Endothelial cell of umbilical vein (primary cell): ENCODE data around the gene C10orf105. TPM values are rescaled to one million over a fixed set of nuclear protein-coding genes. Genes with fewer than 3 reads are reported as not detected.

Experiments
- BruUV-seq: library from RNA; stranded (reverse); fragments of 400-500 nt; replicated peaks from 2 replicates; lab custom pipeline; 2021; lab: Mats Ljungman, UMichigan
- CTCF ChIA-PET: fragments of 300-600, 350-600 bp; sonication (Branson Sonifier 250); formaldehyde crosslinking; loops from one replicate; lab custom pipeline; 2021; ENCODE audit warnings: antibody characterized with exemption, inconsistent platforms; lab: Charles Lee
- POLR2A ChIA-PET: fragments of 300-600, 350-600 bp; sonication (Branson Sonifier 250); formaldehyde crosslinking; loops from one replicate; lab custom pipeline; 2021; ENCODE audit warnings: antibody characterized with exemption, inconsistent platforms; lab: Charles Lee
- DNase-seq: peaks from one replicate; pipeline ENCODE4 v3.0.0-alpha.2; 2011; ENCODE audit warnings: low read depth, low spot score
- FAIRE-seq: peaks from 2 replicates; lab custom pipeline; 2011; peaks lifted over from hg19 to GRCh38; lab: Jason Lieb, UNC
- H2AFZ ChIP-seq: 2 replicates; pipeline ENCODE4 v1.6.0; 2012; ENCODE audit warnings: low read depth, low read length, control low read depth, inconsistent platforms
- H3K27ac ChIP-seq: 2 replicates; pipeline ENCODE4 v1.5.1; 2011; ENCODE audit warnings: low read depth, mild to moderate bottlenecking, control low read depth, low read length, moderate library complexity; ENCODE audit not compliant: insufficient read depth
- H3K27me3 ChIP-seq, 2 experiments: 2 replicates each; pipeline versions ENCODE4 v1.6.0 to v1.6.1; 2011; ENCODE audit warnings: low read length in 2 of 2, mixed read lengths in 1 of 2; ENCODE audit not compliant: control insufficient read depth in 2 of 2, insufficient read depth in 2 of 2
- H3K36me3 ChIP-seq, 2 experiments: 2 replicates in 1 of 2; 3 replicates in 1 of 2; pipeline ENCODE4 v1.5.1; 2011; ENCODE audit warnings: low read length in 2 of 2, mild to moderate bottlenecking in 1 of 2, moderate library complexity in 1 of 2; ENCODE audit not compliant: control insufficient read depth in 2 of 2, insufficient read depth in 2 of 2; ENCODE audit errors: extremely low read depth in 1 of 2
- H3K4me1 ChIP-seq: 3 replicates; pipeline ENCODE4 v1.5.1; 2011; ENCODE audit warnings: mild to moderate bottlenecking, low read length; ENCODE audit not compliant: control insufficient read depth, insufficient read depth; ENCODE audit errors: extremely low read depth
- H3K4me2 ChIP-seq: 2 replicates; pipeline ENCODE4 v1.6.1; 2011; ENCODE audit warnings: low read length, control low read depth, mixed read lengths; ENCODE audit not compliant: insufficient read depth
- H3K4me3 ChIP-seq, 3 experiments: fragments of 200-600 bp in 1 of 3; sonication (generic), shearing (Covaris generic) in 1 of 3; replicated peaks in 1 of 3; 2 replicates each; pipeline ENCODE4 v1.5.1; 2011 to 2016; ENCODE audit warnings: control low read depth in 3 of 3, low read length in 3 of 3, mild to moderate bottlenecking in 2 of 3, inconsistent platforms in 1 of 3, low read depth in 1 of 3, moderate library complexity in 1 of 3; ENCODE audit not compliant: insufficient read depth in 1 of 3
- H3K79me2 ChIP-seq: 2 replicates; pipeline ENCODE4 v1.6.0; 2012; ENCODE audit warnings: low read length, inconsistent platforms; ENCODE audit not compliant: control insufficient read depth, insufficient read depth
- H3K9ac ChIP-seq: replicated peaks from 2 replicates; pipeline ENCODE3; 2011; ENCODE audit warnings: low read length, control low read depth; ENCODE audit not compliant: insufficient read depth; ENCODE audit errors: extremely low read depth
- H3K9me1 ChIP-seq: replicated peaks from 3 replicates; pipeline ENCODE4 v1.6.0; 2011; ENCODE audit warnings: mild to moderate bottlenecking, low read length; ENCODE audit not compliant: control insufficient read depth, insufficient read depth; ENCODE audit errors: extremely low read depth
- H3K9me3 ChIP-seq: replicated peaks from 2 replicates; pipeline ENCODE4 v1.5.1; 2012; ENCODE audit warnings: low read length, inconsistent platforms; ENCODE audit not compliant: control insufficient read depth, insufficient read depth
- H4K20me1 ChIP-seq: replicated peaks from 2 replicates; pipeline ENCODE3; 2011; ENCODE audit warnings: mild to moderate bottlenecking, low read length; ENCODE audit not compliant: control insufficient read depth, insufficient read depth; ENCODE audit errors: extremely low read depth
- CTCF ChIP-seq, 2 donors: IDR thresholded peaks; 1 replicate in 1 of 2; 2 replicates in 1 of 2; pipeline ENCODE4 v1.5.1; 2011; ENCODE audit warnings: low read length in 2 of 2, mild to moderate bottlenecking in 2 of 2, moderate library complexity in 2 of 2, control low read depth in 1 of 2, inconsistent platforms in 1 of 2, low read depth in 1 of 2; ENCODE audit not compliant: insufficient read depth in 1 of 2; ENCODE audit errors: extremely low read depth in 1 of 2
- EZH2 ChIP-seq: IDR thresholded peaks from 2 replicates; pipeline ENCODE4 v1.6.1; 2012; ENCODE audit warnings: borderline replicate concordance, low read depth, mild to moderate bottlenecking, moderate library complexity, low read length, inconsistent platforms; ENCODE audit not compliant: severe bottlenecking
- FOS ChIP-seq: IDR thresholded peaks from 2 replicates; pipeline ENCODE4 v1.6.1; 2011; ENCODE audit warnings: mild to moderate bottlenecking, low read length, moderate library complexity, borderline replicate concordance; ENCODE audit not compliant: insufficient read depth
- GATA2 ChIP-seq: IDR thresholded peaks from 2 replicates; pipeline ENCODE4 v1.7.0; 2011; ENCODE audit warnings: low read depth, mild to moderate bottlenecking, moderate library complexity, mixed read lengths, low read length; ENCODE audit not compliant: insufficient read length, insufficient read depth
- JUN ChIP-seq: IDR thresholded peaks from 2 replicates; pipeline ENCODE4 v1.6.1; 2011; ENCODE audit warnings: borderline replicate concordance, low read depth; ENCODE audit not compliant: insufficient read length, insufficient read depth
- MAX ChIP-seq: IDR thresholded peaks from 2 replicates; pipeline ENCODE4 v1.6.1; 2011; ENCODE audit not compliant: insufficient read depth, insufficient read length
- MYC ChIP-seq: IDR thresholded peaks from one replicate; pipeline ENCODE4 v1.6.1; 2011; ENCODE audit warnings: mild to moderate bottlenecking, low read depth, low read length
- POLR2A ChIP-seq: IDR thresholded peaks from 2 replicates; pipeline ENCODE4 v1.6.1; 2012; ENCODE audit warnings: low read depth, mild to moderate bottlenecking, control low read depth, low read length
- POLR2AphosphoS5 ChIP-seq: IDR thresholded peaks from 2 replicates; pipeline ENCODE4 v1.6.1; 2012; ENCODE audit warnings: low read depth, mild to moderate bottlenecking, control low read depth, low read length, moderate library complexity; ENCODE audit not compliant: insufficient read depth
- dilution Hi-C: fragments of 300-500 bp; cut with MboI; formaldehyde crosslinking; loops from one replicate; pipeline ENCODE4 v1.15.0; 2019; ENCODE audit warnings: low sequenced_read_pairs; ENCODE audit not compliant: extremely low pct_ligation_motif_present
- intact Hi-C: fragments of 100-400 bp; cut with micrococcal nuclease; formaldehyde crosslinking; loops from one replicate; pipeline ENCODE4 v1.10.0; 2022
- polyA plus RNA-seq, 4 experiments: library from polyadenylated mRNA; depleted of rRNA in 3 of 4; stranded (reverse) in 3 of 4; unstranded in 1 of 4; fragments of >200 nt; gene quantifications; 2 replicates each; pipeline versions ENCODE4 v1.2.1 to v1.2.3, GENCODE V29; 2011 to 2012; ENCODE audit warnings: missing spikeins in 1 of 4
- total RNA-seq: library from RNA; stranded (reverse); gene quantifications from 2 replicates; pipeline ENCODE4 v1.2.3, GENCODE V29; 2021

Gene C10orf105
- total and polyA plus RNA-seq, 2 donors (not counting 3 experiments of a cell fraction or from before 2014, with no cell fraction given): not detected

GRCh38 chr10:71737834-71738197, 18.2 kb upstream of the C10orf105 start:
- Histone ChIP-seq H3K27ac (no peak overlapping the region), H3K36me3 (no peaks in the 10 kb centered on the region), H3K4me1 (no peaks in the 10 kb centered on the region), H3K9me3 (no peaks in the 10 kb centered on the region), H3K27me3 (peaks cover 0 to 6% of the 10 kb centered on the region in 2 experiments), H3K9me1 (no peaks in the 10 kb centered on the region), H2AFZ (no peak overlapping the region), H3K4me3 (no peak overlapping the region), H3K9ac (no peak overlapping the region), H3K4me2 (no peak overlapping the region), H4K20me1 (no peaks in the 10 kb centered on the region), H3K79me2 (no peaks in the 10 kb centered on the region)
- FAIRE-seq (no peak), DNase-seq (no peak)
- POLR2A ChIA-PET: no interaction called here
- no peak for TF ChIP-seq FOS
- TF ChIP-seq GATA2: no peak
- no peak for TF ChIP-seq CTCF (IDR thresholded peaks at IDR 0.05; ENCODE audit: extremely low read depth in 1 of 2, insufficient read depth in 1 of 2, low read depth in 1 of 2, low read length in 2 of 2)
- CTCF ChIA-PET: interaction anchor here (1.9 to 2.1 kb wide), 2 partner anchors 10 to 36 kb away, joined by 5 to 8 read pairs; partner anchors contain the start of gene VSIR
- dilution Hi-C loops (no loop called here), intact Hi-C loops (no loop called here)
- BruUV-seq: no TSS peak

GRCh38 chr10:71737001-71737833, 17.6 kb upstream of the C10orf105 start:
- no peak for FAIRE-seq
- Histone ChIP-seq H3K4me3 (no peak overlapping the region), H3K9me1 (no peaks in the 10 kb centered on the region), H3K9ac (no peak overlapping the region), H2AFZ (no peak overlapping the region), H3K27ac (no peak overlapping the region), H3K4me1 (no peaks in the 10 kb centered on the region), H3K36me3 (no peaks in the 10 kb centered on the region), H4K20me1 (no peaks in the 10 kb centered on the region), H3K27me3 (peaks cover 0 to 6% of the 10 kb centered on the region in 2 experiments), H3K79me2 (no peaks in the 10 kb centered on the region), H3K4me2 (no peak overlapping the region), H3K9me3 (no peaks in the 10 kb centered on the region)
- dilution Hi-C loops (no loop called here), intact Hi-C loops (no loop called here)
- POLR2A ChIA-PET: no interaction called here
- CTCF ChIA-PET: interaction anchor here (1.9 to 2.1 kb wide), 2 partner anchors 9 to 36 kb away, joined by 5 to 8 read pairs; partner anchors contain the start of gene VSIR
- BruUV-seq: no TSS peak
- DNase-seq: peak; percentile 15
- TF ChIP-seq POLR2A: no peak
- TF ChIP-seq FOS: no peak
- no peak for TF ChIP-seq GATA2
- TF ChIP-seq CTCF (IDR thresholded peaks at IDR 0.05; ENCODE audit: extremely low read depth in 1 of 2, insufficient read depth in 1 of 2, low read depth in 1 of 2, low read length in 2 of 2): no peak
- no peak for TF ChIP-seq MAX
- no peak for TF ChIP-seq POLR2AphosphoS5
- no peak for TF ChIP-seq JUN
- TF ChIP-seq MYC: no peak
- no peak for TF ChIP-seq EZH2
